ENCODE data around the gene PADI3. TPM values are rescaled to one million over a fixed set of nuclear protein-coding genes. Genes with fewer than 3 reads are reported as not detected.
"Not testable (repeated sequence)": the region's sequence is repeated elsewhere in the genome, so short reads cannot be mapped to it uniquely, and the experiment has no call there.

The PADI3 gene
- total and polyA plus RNA-seq, 3 donors from 2014 or later = 0.63 to 1.2 (median 0.80) TPM

DNA sequence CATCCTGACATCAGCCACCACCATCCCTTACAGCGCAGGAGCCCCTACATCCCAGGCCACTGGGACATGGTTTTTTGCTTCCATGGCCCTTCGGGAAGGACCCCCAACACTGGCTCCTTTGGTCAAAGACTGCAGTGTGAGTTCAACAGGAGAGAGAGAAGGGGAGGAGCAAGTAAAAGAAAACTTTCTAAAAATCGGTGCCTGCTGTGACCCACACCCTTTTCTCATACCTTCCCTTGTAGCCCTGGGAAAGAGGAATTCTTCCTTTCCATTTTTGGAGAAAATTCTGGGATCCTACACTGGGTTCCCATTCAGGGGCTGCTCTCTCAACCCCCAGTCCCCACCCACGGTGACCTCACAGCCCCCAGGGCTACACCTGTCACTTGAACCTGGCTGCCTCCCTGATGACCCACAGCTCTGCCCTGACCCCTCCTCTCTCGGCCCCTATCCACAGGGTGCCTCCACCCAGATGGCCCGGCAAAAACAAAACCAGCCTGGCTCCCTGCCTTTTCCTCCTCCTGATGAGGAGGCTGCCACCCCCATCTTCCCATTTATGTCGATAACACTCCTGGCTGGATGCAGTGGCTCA is 66.7 kb downstream of the PADI3 start:
- no peaks in the 10 kb centered on the region for H3K27me3 ChIP-seq
- 59 to 77% methylated on average over 7 of the region's 7 CpGs for WGBS, 2 donors
- DNase-seq = no peak
- intact Hi-C loops (cut with DNase I; ENCODE audit: low total_unique reads) = no loop called here
- peaks cover 4% of the 10 kb centered on the region for H3K4me1 ChIP-seq
- TF ChIP-seq POLR2A (IDR thresholded peaks at IDR 0.05) = no peak
- H3K36me3 ChIP-seq (ENCODE audit: low read depth, missing control alignments) = no peaks in the 10 kb centered on the region
- no peaks in the 10 kb centered on the region for H3K9me3 ChIP-seq
- H3K27ac ChIP-seq = no peak overlapping the region
- no peak overlapping the region for H3K4me3 ChIP-seq

DNA sequence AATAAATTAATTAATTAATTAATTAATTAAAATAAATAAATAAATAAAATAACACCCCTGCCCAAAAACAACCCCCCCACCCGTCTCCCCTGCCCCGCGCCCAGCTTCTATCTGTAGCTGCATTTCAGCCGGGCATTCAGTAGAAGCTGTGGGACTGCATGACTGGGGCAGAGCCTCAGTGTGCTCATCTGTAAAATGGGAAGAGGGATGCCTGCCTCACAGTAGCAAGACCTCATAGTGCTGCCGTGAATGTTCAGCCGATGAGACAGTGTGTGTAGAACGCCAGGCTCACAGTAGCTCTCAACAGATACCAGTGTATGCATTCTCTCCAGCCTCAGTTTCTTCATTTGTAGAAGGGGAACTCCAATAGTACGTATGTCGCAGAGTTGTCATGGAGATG is 67.8 kb downstream of the PADI3 start:
- whole genome bisulfite sequencing, 2 donors = 86 to 91% methylated on average over 8 to 9 of the region's 9 CpGs
- H3K27ac ChIP-seq = no peak overlapping the region
- TF ChIP-seq, protein P1, sequence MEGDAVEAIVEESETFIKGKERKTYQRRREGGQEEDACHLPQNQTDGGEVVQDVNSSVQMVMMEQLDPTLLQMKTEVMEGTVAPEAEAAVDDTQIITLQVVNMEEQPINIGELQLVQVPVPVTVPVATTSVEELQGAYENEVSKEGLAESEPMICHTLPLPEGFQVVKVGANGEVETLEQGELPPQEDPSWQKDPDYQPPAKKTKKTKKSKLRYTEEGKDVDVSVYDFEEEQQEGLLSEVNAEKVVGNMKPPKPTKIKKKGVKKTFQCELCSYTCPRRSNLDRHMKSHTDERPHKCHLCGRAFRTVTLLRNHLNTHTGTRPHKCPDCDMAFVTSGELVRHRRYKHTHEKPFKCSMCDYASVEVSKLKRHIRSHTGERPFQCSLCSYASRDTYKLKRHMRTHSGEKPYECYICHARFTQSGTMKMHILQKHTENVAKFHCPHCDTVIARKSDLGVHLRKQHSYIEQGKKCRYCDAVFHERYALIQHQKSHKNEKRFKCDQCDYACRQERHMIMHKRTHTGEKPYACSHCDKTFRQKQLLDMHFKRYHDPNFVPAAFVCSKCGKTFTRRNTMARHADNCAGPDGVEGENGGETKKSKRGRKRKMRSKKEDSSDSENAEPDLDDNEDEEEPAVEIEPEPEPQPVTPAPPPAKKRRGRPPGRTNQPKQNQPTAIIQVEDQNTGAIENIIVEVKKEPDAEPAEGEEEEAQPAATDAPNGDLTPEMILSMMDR (IDR thresholded peaks at IDR 0.05) = no peak
- no peak for TF ChIP-seq POLR2A (IDR thresholded peaks at IDR 0.05)
- no peaks in the 10 kb centered on the region for H3K27me3 ChIP-seq
- no peaks in the 10 kb centered on the region for H3K9me3 ChIP-seq
- no peaks in the 10 kb centered on the region for H3K36me3 ChIP-seq (ENCODE audit: low read depth, missing control alignments)
- DNase-seq = no peak
- peaks cover 4% of the 10 kb centered on the region for H3K4me1 ChIP-seq
- H3K4me3 ChIP-seq = no peak overlapping the region
- intact Hi-C loops (cut with DNase I; ENCODE audit: low total_unique reads) = no loop called here

DNA sequence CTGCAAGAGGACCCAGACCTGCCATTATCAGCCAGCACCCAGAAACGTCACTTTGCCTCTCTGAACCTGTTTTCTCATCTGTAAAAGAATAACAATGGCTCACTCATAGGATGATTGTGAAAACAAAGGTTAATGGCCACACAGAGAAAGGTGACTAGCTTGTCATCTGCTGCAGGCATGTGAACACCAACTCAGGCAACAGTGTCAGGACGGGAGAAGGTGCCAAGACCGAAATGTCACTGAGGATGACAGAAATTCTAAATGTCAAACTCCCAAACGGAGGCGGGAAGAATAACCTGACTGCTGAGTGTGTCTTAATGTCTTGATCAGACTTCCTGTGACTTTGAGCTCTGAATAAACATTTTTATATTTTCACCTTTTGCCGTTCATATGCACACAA is 69.4 kb downstream of the PADI3 start:
- Histone ChIP-seq H3K4me3 (no peak overlapping the region), H3K27ac (no peak overlapping the region), H3K9me3 (no peaks in the 10 kb centered on the region), H3K27me3 (no peaks in the 10 kb centered on the region), H3K36me3 (ENCODE audit: low read depth, missing control alignments) (no peaks in the 10 kb centered on the region), H3K4me1 (peaks cover 4% of the 10 kb centered on the region)
- intact Hi-C loops (cut with DNase I; ENCODE audit: low total_unique reads) = no loop called here
- TF ChIP-seq, protein P1 (IDR thresholded peaks at IDR 0.05) = no peak
- TF ChIP-seq POLR2A (IDR thresholded peaks at IDR 0.05) = no peak
- no peak for DNase-seq
- 81 to 86% methylated on average over 6 of the region's 6 CpGs for WGBS, 2 donors

DNA sequence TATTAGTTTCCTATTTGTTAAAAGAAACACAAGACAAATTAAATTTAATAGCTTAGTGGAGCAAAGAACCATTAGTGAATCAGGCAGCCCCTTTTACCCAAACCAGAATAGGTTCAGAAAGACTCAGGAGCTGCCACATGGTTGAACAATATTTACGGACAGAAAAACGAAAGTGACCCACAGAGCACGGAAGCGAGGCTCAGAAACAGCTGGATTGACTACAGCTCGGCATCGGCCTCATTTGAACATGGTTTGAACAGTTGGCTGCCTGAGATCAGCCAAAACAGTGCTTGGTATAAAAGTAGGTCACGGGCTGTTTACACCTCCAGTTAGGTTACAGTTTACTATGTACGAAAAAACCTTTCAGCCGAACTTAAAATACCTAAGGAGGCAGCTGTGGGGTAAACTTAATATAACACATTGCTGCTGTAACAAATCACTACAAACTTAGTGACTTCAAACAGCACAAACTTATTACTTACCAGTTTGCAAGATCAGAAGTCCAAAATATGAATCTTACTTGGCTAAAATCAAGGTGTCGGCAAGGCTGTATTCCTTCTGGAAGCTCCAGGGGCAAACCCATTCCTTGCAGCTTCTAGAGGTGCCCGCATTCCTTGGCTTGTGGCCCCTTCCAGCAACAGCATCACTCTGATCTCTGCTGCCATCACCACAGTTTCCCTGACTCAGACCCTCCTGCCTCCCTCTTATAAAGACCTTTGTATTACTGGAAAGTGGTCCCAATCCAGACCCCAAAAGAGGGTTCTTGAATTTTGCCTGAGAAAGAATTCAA is 70.9 kb downstream of the PADI3 start:
- TF ChIP-seq, protein P1 (IDR thresholded peaks at IDR 0.05) = no peak
- no peak for TF ChIP-seq POLR2A (IDR thresholded peaks at IDR 0.05)
- 79 to 83% methylated on average over 11 of the region's 11 CpGs for WGBS, 2 donors

GRCh38 chr1:17321857-17322390 is 73.0 kb downstream of the PADI3 start:
- H3K27ac ChIP-seq; H3K4me3 ChIP-seq; H3K36me3 ChIP-seq (ENCODE audit: low read depth, missing control alignments); H3K9me3 ChIP-seq; H3K27me3 ChIP-seq; H3K4me1 ChIP-seq; intact Hi-C loops (cut with DNase I; ENCODE audit: low total_unique reads); DNase-seq: not testable (repeated sequence)
- 84 to 89% methylated on average over 6 of the region's 6 CpGs for WGBS, 2 donors

More for the DNA sequence above, 70.9 kb downstream of the PADI3 start:
- no peak overlapping the region for H3K27ac ChIP-seq
- no peaks in the 10 kb centered on the region for H3K36me3 ChIP-seq (ENCODE audit: low read depth, missing control alignments)
- no peak overlapping the region for H3K4me3 ChIP-seq
- intact Hi-C loops (cut with DNase I; ENCODE audit: low total_unique reads) = no loop called here
- no peaks in the 10 kb centered on the region for H3K27me3 ChIP-seq
- no peaks in the 10 kb centered on the region for H3K4me1 ChIP-seq
- no peak for DNase-seq
- H3K9me3 ChIP-seq = no peaks in the 10 kb centered on the region
